Stimulated activated CD8-positive, alpha-beta memory T cell treated with anti-CD3 and anti-CD28 coated beads, Interleukin-4, amount 100 ng/mL, for 48 hours (primary cell): ENCODE results near the gene SLC38A6.
"Not testable (repeated sequence)": the region's sequence is repeated elsewhere in the genome, so short reads cannot be mapped to it uniquely, and the experiment has no call there.

ENCODE experiments used
- DNase-seq: peaks from one replicate; pipeline ENCODE4 v3.0.0-alpha.2; 2020

Gene SLC38A6

GRCh38 chr14:61063461-61063860 lies 82.4 kb downstream of the SLC38A6 start:
- no peak for DNase-seq

GRCh38 chr14:61064210-61064609 lies 83.2 kb downstream of the SLC38A6 start:
- DNase-seq, result no peak

- no peak for DNase-seq
Observed at GRCh38 chr14:61064856-61065255, 83.8 kb downstream of the SLC38A6 start.

- no peak for DNase-seq
Observed at GRCh38 chr14:61065656-61066055, 84.6 kb downstream of the SLC38A6 start.

GRCh38 chr14:61072442-61072841 lies 91.4 kb downstream of the SLC38A6 start:
- not testable (repeated sequence) for DNase-seq

- no peak for DNase-seq
Observed at GRCh38 chr14:61074852-61075251, 93.8 kb downstream of the SLC38A6 start.

GRCh38 chr14:61076556-61076955 lies 95.5 kb downstream of the SLC38A6 start:
- no peak for DNase-seq

- no peak for DNase-seq
Observed at GRCh38 chr14:61077437-61077836, 96.4 kb downstream of the SLC38A6 start.

GRCh38 chr14:61077951-61078720 lies 97.1 kb downstream of the SLC38A6 start:
- no peak for DNase-seq

GRCh38 chr14:61080591-61081010 lies 99.6 kb downstream of the SLC38A6 start:
- no peak for DNase-seq

GRCh38 chr14:61088081-61088480 lies 107.0 kb downstream of the SLC38A6 start:
- DNase-seq, result no peak

- DNase-seq, result no peak
Observed at GRCh38 chr14:61089126-61089750, 108.2 kb downstream of the SLC38A6 start.

- no peak for DNase-seq
Observed at GRCh38 chr14:61090432-61091216, 109.6 kb downstream of the SLC38A6 start.

GRCh38 chr14:61091657-61092273 lies 110.7 kb downstream of the SLC38A6 start:
- no peak for DNase-seq

- DNase-seq, result not testable (repeated sequence)
Observed at GRCh38 chr14:61098096-61098495, 117.1 kb downstream of the SLC38A6 start.

GRCh38 chr14:61098721-61099120 lies 117.7 kb downstream of the SLC38A6 start:
- no peak for DNase-seq

- no peak for DNase-seq
Observed at GRCh38 chr14:61099216-61099835, 118.3 kb downstream of the SLC38A6 start.

- no peak for DNase-seq
Observed at GRCh38 chr14:61101803-61102548, 120.9 kb downstream of the SLC38A6 start.
